HG03060 (cell line): Measurements from ENCODE around the gene SULT1A3.
A peak's percentile ranks its signal among the peaks of the same experiment; 100 is the strongest.
"Not testable (repeated sequence)": the region's sequence is repeated elsewhere in the genome, so short reads cannot be mapped to it uniquely, and the experiment has no call there.

Experiments
- ATAC-seq: cut with Tn5 transposase; IDR thresholded peaks from one replicate; pipeline ENCODE4 v1.9.1; 2021; ENCODE audit warnings: low read depth, moderate number of reproducible peaks; ENCODE audit not compliant: unreplicated experiment

SULT1A3 gene

DNA sequence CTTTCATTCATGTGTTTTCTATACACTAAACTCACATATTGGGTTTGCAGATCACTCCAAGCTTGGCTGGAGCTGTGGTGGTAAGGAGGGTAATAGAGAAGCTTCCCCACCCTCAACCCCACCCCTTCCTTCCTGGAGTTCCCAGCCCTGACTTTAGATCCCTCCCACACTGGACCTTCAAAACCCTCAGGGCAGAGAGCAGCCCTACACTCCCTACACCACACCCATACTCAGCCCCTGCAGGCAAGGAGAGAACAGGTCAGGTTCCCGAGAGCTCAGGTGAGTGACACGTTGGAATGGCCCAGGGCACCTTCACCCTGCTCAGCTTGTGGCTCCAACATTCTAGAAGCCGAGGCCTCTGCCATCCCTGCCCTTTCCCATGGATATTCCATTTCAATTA lies at the start of gene SULT1A3:
Gene SULT1A3, plus strand, starts transcription at position 207 of the 400 bp plus-strand sequence. CDS start 1,474 bp downstream, outside the sequence.
- ATAC-seq, result not testable (repeated sequence)

DNA sequence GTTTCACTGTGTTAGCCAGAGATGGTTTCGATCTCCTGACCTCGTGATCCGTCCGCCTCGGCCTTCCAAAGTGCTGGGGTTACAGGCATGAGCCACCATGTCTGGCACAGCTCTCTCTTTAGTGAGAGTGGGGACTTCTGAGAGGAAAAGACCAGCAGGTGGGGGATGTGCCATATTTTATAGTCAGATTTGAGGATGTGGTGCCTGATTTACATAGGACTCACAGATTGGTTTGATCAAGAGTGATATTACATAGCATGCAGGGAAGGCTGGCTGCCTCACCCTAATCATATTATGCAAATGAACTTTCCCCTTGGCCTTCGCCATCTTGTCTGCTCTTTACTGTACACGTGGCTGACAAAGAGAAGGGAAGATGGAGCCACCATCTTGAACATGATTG lies 48.0 kb upstream of the SULT1A3 start:
- ATAC-seq, result no peak

DNA sequence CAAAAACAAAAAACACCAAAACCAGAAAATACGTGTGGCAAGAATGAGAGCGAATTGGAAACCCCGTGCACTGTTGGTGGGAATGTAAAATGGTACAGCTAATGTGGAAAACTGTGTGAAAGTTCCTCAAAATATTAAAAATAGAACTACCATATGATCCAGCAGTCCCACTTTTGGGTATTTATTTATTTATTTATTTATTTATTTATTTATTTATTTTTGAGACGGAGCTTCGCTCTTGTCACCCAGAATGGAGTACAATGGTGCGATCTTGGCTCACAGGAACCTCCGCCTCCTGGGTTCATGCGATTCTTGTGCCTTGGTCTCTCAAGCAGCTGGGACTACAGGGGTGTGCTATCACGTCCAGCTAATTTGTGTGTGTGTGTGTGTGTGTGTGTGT lies 46.5 kb upstream of the SULT1A3 start:
- ATAC-seq, result no peak

DNA sequence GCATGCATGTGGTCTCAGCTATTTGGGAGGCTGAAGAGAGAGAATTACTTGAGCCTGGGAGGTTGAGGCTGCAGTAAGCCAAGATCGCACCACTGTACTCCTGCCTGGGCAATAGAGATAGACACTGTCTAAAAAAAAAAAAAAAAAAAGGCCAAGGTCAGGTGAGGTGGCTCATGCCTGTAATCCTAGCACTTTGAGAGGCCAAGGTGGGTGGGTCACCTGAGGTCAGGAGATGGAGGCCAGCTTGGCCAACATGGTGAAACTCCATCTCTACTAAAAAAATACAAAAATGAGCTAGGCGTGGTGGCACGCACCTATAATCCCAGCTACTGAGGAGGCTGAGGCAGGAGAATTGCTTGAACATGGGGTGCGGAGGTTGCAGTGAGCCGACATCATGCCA lies 43.9 kb upstream of the SULT1A3 start:
- ATAC-seq, result no peak

DNA sequence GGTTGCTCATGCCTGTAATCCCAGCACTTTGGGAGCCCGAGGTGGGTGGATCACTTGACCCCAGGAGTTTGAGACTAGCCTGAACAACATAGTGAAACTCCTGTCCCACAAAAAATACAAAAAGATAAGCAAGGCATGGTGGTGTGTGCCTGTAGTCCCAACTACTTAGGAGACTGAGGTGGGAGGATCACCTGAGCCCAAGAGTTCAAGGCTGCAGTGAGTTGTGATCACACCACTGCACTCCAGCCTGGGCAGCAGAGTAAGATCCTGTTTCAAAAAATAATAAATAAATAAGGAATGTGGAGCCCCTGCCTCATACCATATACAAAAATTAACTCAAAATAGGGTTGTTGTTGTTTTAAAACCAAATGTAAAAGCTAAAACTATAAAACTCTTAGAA lies 41.8 kb upstream of the SULT1A3 start:
- ATAC-seq, result no peak

DNA sequence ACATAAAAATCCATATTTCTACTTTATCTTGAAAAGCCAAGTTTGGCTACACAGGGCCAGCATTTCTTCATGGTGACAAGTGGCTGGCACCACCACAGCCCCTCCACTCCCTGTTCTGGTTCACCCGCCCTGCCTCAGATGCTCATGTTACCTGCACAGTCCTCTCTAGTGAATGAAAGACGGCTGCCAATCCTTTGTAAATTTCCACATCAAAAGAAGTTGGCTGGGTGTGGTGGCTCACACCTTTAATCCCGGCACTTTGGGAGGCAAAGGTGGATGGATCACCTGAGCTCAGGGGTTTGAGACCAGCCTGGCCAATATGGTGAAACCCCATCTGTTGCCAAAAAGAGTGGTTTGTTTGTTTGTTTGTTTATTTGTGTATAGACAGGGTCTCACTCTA lies 35.5 kb upstream of the SULT1A3 start:
- no peak for ATAC-seq

DNA sequence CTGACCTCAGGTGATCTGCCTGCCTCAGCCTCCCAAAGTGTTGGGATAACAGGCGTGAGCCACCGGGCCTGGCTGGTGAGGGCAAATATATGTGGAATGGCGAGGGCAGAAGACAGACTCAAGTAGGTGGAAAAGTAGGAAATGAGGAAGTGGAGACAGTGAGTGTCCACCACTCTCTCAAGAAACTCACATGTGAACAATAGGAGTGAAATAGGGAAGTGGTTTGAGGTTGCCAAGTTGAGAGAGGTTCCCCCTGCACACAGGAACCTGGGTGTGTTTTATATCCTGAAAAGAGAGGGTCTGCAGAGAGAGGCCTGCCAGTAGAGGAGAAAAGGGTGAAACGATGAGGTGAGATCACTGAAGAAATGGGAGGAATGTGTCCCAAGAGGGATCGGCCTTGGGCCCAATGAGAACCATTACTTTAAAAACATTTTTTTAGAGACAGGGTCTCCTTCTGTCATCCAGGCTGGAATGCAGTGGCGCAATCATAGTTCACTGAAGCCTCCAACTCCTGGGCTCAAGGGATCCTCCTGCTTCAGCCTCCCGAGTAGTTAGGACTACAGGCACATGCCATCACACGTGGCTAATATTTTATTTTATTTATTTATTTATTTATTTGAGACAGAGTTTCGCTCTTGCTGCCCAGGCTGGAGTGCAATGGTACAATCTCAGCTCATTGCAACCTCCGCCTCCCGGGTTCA lies 32.7 kb upstream of the SULT1A3 start:
- ATAC-seq, result no peak

DNA sequence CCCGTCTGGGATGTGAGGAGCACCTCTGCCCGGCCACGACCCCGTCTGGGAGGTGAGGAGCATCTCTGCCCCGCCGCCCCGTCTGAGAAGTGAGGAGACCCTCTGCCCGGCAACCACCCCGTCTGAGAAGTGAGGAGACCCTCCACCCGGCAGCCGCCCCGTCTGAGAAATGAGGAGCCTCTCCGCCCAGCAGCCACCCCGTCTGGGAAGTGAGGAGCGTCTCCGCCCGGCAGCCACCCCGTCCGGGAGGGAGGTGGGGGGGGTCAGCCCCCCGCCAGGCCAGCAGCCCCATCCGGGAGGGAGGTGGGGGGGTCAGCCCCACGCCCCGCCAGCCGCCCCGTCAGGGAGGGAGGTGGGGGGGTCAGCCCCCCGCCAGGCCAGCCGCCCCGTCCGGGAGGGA lies 30.3 kb upstream of the SULT1A3 start:
- ATAC-seq, result not testable (repeated sequence)

DNA sequence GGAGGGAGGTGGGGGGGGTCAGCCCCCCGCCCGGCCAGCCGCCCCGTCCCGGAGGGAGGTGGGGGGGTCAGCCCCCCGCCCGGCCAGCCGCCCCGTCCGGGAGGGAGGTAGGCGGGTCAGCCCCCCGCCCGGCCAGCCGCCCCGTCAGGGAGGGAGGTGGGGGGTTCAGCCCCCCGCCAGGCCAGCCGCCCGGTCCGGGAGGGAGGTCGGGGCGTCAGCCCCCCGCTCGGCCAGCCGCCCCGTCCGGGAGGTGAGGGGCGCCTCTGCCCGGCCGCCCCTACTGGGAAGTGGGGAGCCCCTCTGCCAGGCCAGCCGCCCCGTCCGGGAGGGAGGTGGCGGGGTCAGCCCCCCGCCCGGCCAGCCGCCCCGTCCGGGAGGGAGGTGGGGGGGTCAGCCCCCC lies 29.6 kb upstream of the SULT1A3 start:
- ATAC-seq, result not testable (repeated sequence)

DNA sequence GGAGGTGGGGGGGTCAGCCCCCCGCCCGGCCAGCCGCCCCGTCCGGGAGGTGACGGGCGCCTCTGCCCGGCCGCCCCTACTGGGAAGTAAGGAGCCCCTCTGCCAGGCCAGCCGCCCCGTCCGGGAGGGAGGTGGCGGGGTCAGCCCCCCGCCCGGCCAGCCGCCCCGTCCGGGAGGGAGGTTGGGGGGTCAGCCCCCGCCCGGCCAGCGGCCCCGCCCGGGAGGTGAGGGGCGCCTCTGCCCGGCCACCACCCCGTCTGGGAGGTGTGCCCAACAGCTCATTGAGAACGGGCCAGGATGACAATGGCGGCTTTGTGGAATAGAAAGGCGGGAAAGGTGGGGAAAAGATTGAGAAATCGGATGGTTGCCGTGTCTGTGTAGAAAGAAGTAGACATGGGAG lies 28.9 kb upstream of the SULT1A3 start:
- not testable (repeated sequence) for ATAC-seq

DNA sequence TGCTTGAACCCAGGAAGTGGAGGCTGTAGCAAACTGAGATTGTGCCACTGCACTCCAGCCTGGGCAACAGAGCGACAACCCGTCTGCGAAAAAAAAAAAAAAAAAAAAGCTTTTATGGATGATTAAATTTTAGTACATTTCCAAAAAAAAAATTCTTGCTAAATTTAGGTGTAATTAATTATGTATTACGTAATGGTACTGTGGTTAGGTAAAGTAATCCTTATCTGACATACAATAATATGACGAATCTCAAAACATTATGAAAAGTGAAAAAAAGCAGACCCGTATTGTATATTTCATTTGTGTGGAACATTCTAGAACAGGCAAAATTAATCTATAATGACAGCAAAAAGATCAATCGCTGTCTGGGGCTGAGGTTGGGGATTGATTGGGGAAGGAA lies 26.0 kb upstream of the SULT1A3 start:
- ATAC-seq, result no peak

DNA sequence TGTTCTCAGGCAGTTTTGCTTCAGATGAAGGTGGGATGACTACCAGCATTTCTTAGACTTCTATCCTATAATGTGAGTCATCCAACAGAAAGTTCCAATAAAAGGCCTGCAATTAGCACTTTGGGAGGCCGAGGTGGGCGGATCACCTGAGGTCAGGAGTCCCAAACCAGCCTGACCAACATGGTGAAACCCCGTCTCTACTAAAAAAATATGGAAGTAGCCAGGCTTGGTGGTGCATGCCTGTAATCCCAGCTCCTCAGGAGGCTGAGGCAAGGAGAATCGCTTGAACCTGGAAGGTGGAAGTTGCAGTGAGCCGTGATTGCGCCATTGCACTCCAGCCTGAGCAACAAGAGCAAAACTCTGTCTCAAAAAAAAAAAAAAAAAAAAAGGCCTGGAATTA lies 22.2 kb upstream of the SULT1A3 start:
- ATAC-seq, result not testable (repeated sequence)

DNA sequence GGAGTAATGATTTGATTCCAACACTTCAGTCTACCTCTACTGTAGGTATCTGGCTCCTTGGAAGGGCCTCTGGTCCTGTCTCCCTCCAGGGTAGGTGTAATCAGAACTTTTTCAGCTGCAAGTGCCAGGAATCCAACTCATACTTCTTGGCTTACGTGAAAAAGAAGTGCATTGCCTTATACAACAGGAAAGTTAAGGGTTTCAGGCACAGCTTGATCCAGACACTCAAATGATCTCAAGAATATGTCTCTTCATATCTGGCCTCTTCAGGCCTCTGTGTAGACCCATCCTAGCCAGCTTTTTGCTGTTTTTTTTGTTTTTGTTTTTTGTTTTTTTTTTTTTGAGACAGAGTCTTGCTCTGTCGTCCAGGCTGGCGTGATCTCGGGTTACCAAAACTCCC lies 19.9 kb upstream of the SULT1A3 start:
- no peak for ATAC-seq

DNA sequence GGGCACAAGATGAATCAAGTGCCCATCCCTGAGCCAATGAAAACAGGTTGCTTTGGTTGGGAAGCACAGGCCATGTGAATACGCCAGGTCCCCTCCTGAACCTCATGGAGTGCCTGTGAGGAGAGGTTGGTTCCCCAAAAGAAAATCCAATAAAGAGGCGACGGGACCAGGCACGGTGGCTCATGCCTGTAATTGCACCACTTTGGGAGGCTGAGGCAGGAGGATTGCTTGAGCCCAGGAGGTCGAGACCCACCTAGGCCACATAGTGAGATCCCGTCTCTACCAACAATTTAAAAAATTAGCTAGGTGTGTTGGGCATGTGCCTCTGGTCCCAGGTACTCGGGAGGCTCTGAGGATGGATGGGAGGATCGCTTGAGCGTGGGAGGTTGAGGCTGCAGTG lies 19.1 kb upstream of the SULT1A3 start:
- ATAC-seq, result no peak

DNA sequence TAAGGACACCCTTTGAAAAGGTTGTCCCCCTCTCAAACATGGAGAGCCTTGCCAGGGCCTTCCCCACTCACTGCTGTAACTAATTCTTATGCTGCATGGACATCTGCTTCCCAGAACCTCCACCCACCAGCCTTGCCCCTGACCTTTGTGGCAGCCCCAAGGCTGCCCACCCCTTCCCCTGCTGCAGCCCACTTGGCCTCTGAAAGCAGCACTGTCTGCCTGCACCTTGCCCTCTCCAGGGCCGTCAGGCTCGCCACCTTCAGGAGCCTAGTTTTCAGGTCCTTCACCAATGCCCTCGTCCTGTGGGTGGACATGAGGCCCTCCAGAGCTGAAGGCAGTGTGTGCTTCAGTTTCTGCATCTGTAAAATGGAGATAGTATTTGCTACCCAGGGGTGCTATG lies 18.3 kb upstream of the SULT1A3 start:
- ATAC-seq, result no peak

DNA sequence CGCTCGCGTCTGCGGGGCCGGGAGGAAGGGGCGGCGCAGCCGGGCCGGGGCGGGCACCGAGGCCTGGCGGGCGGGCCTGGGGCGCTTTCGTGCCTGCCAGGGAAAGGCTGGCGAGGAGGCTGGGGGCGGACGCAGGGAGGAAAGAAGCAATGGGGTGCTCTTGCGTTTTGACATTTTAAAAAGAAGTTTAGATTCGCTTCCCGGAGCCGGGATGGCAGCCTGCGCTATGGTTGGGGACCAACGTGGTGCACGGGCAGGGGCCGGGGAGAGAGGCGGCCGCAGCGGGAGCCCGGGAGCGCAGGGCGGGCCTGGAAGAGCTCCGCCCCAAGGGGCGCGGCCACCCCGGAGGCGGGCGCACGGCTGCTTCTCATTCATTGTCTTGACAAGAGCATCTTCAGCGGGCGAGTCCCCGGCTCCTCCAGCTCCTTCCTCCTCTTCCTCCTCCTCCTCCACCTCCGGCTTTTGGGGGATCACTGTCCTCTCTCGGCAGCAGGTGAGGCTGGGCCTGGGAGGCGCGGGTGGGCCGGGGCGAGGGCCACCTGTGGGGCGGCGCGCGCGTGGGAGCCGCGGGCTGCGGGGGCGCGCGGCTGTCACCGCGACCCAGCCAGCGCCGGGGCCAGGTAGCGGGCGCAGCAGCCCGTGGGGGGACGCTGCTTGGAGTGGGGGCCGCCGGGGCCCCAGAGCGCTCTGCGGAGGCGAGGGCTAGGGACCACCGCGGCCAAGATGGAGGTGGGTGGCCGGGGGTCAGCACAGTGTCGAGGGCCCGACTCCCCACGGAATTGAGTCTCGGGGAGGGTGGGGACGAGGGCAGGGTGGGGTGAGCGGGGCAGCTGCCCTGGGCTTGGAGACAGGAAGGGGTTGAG lies 15.6 kb upstream of the SULT1A3 start, which contains the start of gene CORO1A:
Gene CORO1A, plus strand, starts transcription at position 370 of the 863 bp plus-strand sequence. CDS start 1,608 bp downstream, outside the sequence.
- no peak for ATAC-seq

DNA sequence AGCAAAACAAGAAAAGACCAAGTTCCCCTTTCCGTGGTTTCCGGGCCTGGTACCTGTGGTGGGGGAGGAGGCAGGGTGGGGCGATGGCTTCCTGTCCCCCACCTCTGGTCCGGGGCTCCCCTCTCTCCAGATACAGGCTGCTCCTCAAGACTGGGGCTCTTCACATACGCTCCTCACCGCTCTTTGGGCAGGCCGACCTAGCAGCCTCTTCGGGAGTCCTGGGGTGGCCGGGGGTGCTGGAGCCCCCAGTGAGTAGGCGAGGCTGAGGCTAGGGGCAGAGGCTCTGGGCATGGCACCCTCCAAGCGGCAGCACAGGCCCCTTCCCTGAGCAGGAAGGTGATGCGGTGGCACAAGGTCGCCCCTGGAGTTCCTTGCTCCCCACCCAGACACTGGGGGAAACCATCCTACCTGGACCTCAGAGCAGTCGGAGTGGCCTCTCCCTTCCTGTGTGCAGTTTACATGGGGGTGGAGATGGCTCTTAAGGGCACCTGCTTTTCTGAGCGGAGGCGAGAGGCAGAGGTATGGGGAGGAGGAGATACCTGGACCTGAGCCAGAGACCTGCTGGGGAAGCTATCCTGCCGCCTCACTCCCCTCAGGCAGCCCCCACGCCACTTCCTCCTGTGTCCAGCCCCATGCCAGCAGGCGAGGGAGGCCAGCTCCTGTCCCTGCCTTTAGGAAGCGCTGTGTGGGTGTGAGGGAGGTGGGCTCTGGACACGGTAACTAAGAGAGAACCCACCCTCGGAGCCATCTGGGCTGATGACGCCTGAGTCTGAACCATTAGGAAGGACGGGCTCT lies 14.8 kb upstream of the SULT1A3 start:
- no peak for ATAC-seq

DNA sequence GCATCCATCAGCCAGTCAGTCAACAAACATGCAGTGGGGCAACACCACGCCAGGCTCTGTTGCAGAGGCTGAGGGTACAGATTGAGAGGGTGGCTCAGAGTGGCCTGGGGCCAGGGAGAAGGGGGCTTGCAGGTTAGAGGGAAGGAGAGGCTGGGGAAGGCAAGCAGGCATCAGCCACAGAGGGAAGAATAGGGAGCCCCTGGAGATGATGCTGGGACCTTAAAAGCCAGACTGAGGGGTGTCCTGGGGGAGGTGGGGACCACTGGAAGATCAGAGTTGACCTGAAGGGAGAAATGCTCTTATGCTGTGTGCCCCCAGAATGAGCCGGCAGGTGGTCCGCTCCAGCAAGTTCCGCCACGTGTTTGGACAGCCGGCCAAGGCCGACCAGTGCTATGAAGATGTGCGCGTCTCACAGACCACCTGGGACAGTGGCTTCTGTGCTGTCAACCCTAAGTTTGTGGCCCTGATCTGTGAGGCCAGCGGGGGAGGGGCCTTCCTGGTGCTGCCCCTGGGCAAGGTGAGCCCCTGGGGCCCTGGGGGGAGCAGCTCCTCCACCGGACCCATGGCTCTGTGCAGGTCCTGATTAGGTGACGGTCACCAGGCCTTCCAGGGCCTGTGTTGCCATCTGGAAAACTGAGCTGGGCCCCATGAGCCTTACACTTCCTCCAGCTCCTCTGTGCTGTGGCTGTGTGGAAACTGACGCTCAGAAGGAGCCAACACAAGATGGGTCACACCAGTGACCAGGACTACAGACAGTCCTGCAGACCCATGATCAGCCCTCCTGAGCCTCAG lies 14.0 kb upstream of the SULT1A3 start:
- ATAC-seq, result no peak

DNA sequence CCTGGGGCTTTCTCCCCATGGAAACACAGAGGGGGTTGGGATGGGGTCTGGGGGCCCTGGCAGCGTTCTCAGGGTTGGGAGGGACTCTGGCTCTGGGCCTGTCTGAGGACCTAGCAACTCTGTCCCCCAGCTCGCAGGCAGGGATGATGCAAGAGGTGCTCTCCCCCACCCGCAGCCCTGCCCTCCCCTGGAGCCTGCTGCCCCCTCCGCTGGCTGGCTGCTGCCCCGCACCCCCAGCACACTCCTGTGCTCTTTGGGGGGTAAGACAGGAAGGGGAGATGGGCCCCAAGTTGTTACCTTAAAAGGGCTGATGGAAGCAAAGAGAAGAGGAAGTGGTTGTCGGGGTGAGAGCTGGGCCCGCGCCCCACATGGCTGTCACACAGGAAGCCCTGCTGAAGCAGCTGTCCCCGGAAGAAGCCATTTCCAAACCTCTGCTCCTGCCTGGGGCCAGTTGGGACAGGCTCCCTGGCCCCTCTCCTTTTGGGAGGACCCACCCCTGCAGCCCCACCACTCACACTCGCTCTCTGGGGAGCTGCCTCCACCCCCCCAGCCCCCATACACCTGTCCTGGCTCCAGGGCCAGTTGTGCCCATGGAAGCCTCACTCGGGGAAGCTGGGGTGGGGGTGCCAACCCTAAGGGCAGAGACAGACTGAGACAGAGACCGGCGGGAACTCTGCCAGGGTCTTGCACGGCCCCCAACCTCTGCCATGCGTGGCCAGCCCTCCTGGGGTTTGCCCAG lies 13.2 kb upstream of the SULT1A3 start:
- peak; percentile 32 for ATAC-seq

DNA sequence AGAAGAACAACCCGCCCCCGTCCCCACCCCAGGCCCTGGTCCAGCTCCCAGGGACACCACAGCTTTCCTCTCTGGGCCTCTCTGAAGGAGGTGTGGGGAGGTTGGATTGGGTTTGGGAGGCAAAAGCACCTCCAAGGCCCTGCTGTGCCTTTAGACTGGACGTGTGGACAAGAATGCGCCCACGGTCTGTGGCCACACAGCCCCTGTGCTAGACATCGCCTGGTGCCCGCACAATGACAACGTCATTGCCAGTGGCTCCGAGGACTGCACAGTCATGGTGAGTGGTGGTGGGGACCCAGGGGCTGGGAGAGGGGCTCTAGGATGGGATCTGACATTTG lies 12.6 kb upstream of the SULT1A3 start:
- no peak for ATAC-seq
